Raji (cell line): Measurements from ENCODE around the gene RANBP3.

Experiments
- POLR2A ChIP-seq: IDR thresholded peaks from 2 replicates; pipeline ENCODE4 v1.6.1; 2011; ENCODE audit warnings: low read depth, low read length, control low read depth; ENCODE audit not compliant: insufficient read depth

Gene RANBP3

DNA sequence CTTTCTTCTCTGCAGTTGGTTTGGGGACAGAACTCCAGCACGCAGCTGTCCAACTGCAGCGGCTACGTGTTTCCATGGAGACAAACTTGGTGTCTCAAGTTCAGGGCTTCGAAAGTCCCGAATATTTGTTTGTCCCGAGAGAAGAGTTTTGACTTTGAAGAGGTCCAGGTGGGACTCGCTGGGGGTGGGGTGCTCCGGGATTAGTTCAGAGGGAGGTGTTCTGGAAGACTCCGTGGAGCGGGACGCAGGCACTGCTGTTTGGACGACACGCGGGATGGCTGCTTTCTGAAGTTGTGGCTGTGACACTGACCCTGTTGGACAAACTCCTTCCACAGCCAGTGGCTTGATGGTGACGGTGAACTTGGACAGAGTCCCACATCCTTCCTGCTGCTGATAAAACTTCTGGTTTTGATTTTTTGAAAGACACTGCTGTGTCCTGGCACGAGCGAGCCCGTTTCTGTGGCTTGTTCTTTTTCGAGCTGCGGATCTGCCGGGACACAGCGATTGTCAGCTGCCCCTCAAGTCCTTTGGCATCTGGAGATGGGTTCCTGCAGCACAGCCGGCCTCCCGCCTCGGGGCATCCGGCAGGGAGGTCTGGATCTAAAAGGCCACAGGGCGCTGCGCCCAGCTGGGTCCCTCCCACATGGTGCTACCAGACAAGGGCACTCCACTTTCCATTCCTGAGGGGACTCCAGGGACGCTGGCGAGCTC lies 15.9 kb upstream of the RANBP3 start:
- no peak for TF ChIP-seq POLR2A

DNA sequence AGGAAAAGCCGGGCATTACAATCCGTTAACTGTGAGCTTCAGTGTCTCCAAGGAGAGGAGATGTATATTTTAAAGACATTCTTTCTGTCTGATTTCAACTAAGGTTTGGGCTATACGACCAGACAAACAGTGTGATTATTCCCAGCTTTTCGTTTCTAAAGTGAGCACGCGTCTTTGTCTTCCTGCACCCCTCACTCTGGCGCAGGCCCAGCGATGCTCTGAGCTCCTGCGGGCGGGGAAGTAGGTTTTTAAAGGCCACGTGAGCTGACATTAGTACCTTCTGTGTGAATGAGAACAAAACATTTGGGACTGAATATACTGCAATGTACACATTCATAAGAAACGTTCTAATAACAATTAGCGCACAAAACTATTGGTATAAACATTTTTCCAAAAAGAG lies 15.3 kb upstream of the RANBP3 start:
- no peak for TF ChIP-seq POLR2A

DNA sequence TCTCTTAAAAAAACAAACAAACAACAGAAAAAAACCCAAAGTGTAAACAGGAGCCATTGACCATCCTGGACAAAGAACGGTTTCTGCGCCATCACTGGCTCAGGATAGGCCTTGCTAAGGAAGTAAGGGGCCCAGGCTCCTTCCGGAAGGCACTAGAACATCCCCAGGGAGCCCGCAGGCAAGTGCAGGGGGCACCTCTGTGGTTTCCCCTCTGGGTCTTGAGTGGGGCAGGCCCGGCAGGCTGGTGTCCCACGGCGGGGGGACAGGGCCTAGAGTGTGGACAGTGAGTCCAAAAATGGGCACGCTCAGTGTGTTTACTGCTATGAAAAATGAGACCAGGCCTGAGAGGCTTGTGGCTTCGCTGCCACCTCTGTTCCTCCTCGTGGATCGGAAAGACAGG lies 14.8 kb upstream of the RANBP3 start:
- no peak for TF ChIP-seq POLR2A

DNA sequence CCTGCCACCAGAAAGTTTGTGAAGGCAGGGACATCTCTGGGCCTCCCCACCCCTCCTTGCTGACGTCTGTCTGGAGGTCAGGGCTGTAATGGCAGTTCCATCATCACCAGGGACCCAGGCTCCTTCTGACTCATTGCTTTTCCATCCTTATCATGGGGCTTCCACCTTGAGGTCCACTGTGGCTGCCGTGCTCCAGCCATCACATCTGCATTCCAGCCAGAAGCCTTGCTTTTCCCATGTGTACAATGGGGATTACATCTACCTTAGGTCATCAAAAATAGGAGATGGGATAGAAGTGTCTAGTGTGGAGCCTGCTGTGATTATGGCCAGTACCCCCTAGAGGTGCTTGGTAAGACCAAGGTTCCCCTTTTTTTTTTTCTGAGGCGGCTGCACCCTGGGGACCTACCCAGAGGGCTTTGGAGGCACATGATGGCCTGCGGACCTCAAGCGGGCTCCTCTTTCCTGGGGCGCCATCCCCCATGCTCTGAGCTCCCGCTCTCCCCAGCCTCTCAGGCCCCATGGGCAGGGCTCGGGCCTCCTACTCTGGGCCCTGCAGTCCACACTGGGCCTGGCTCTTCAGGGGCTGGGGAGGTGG lies 13.4 kb upstream of the RANBP3 start:
- no peak for TF ChIP-seq POLR2A

DNA sequence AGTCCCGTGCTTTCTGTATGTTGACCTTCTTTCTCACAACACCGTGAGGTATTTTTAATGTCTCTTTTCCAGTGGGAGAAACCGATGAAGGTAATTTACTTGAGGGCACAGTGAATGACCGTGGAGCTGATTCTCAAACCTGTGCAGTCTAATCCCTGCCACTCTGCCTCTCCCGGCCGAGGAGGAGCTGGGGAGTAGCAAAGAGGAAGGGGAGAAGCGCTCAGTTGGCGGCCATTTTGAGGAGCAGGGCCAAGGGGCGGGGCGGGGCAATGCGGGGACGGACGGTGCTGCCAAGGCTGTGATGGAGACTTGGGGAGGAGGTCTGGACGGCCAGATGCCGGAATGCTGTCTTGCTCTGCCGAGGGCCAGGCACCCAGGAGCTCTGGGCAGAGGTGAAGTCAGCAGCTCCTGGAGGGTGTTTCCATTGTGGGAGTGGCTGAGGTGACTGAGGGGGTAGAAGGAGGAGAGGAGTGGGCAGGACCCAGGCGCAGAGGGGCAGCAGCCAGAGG lies 12.4 kb upstream of the RANBP3 start:
- no peak for TF ChIP-seq POLR2A

DNA sequence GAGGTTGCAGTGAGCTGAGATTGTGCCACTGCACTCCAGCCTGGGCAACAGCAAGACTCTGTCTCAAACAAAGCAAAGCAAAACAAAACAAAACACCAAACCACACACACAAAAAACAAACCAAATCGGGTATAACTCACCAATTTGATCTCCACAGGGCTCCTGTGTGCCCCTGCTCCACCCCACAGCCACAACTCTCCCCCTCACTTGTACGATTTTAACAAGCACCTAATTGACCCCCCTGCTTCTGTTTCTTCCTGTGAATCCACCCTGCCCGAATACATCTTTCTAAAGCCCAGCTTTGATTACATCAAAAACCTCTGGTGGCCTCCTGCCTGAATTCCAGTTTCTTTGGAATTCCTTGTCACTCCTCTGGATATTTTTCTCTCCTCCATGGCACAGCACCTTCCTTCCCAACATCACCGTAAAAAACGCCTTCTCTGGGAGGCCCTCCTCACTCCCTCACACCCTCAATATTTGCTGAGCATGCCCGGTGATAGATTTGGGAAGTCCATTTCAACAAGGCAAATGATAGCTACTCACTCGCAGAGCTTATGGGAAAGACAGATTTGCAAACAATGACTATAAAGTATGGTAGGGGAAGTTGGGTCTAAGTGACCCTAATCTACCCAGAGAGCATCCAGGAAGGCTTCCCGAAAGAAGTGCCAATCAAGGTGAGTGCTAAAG lies 11.6 kb upstream of the RANBP3 start:
- no peak for TF ChIP-seq POLR2A

DNA sequence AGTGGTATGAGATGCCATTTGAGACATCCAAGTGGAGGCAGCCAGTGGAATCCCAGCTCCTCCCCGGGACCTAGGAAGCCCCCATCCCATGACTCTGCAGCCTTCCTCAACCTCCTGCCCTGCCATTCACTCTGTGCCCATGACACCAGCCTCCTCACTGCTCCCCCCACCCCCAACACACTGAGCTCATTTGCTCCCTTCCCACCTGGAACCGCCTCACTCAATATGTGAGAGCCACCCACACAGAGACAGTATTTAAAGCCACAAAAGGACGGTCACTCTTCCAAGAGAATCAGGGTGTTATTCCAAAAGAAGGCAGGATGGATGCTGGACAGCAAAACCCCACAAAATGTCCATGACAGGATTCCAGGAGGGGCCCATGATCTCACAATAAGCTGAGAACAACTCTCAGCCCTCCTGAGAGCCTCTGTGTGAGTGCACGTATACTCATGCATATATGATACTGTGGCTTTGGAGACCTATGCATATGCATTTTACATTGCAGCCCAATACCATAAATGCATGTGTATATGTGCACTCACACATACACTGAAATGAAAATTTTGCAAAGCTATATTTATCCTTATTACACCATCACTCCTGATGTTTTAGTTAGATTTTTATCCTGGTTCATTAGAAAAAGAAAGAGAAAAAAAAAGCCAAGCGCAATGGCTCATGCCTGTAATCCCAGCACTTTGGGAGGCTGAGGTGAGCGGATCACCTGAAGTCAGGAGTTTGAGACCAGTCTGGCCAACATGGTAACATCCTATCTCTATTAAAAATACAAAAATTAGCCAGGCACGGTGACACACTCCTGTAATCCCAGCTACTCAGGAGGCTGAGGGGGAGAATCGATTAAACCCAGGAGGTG lies 10.8 kb upstream of the RANBP3 start:
- no peak for TF ChIP-seq POLR2A

DNA sequence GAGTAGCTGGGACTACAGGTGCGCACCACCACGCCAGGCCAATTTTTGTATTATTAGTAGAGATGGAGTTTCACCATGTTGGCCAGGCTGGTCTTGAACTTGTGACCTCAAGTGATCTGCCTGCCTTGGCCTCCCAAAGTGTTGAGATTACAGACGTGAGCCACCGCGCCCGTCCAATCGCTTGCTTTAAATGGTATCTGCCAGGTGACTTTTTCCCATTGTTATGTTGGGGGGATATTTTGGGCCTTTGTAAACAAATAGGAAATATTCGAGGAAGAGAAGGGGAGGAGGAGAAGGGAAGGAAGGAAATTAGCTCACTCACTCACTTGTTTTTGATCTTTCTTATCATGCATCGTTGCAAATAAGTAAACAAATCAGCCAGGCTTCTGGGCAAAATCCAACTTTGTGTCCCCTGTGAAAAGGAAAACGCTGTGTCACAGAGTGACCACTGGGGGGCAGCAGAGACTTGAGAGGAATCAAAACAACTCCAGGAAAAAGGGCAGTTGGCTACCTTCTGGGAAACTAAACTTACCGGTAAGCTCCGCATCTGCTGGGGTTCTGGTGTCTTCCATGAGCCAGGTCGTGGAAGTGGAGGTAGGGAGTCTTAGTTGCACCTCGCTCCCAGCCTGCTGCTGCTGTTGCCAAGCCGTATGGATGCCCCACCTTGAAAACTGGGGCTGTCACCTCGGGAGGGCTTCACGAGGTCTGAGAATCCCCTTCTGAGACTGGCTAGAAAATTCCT lies 9.3 kb upstream of the RANBP3 start:
- no peak for TF ChIP-seq POLR2A

DNA sequence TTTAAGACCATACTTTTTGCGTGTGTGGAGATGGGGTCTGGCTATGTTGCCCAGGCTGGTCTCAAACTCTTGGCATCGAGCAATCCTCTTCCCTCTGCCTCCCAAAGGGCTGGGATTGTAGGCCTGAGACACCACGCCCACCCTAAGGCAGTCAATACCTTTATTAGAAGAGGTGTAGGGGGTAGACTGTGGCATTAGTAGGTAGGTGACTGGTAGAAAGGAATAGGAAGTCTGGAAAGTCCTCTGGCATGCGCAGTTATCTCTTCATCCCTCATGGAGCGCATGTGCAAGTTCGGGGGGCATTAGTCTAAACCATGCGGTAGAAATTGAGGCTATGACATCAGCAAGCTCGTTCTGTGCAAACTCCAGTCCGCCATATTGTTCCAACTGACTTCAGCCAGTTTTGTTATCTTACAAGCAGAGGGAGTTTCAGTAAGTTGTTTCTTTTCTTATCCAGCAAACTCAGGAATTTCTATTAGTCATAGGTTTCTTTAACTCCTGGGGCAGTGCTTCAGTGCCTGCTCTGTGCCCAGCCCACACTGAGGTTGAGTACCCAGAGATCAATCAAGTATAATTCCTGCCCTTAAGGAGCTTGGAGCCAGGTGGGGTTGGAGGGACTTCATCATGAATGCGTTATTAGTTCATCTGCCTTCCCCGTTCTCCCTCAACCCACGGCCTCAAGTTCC lies 7.3 kb upstream of the RANBP3 start:
- no peak for TF ChIP-seq POLR2A

DNA sequence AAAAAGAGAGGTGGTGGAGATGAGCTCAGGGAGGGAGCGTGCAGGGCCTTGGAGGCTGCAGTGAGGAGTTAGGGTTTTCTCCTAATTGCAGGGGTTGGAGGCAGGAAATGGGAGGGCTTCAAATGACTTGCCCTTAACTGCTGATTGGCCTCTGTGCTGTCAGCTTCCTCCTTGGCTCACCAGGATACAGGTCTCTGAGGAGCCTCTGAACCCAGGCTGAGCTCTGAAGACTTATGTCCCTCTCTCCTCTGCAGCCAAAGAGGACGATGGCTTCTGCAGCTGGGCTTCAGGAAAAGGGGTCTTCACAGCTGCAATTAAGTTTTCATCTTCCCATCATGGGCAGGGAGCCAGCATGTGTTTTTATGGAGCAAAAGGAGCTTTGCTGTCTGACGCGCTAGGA lies 6.7 kb upstream of the RANBP3 start:
- no peak for TF ChIP-seq POLR2A

DNA sequence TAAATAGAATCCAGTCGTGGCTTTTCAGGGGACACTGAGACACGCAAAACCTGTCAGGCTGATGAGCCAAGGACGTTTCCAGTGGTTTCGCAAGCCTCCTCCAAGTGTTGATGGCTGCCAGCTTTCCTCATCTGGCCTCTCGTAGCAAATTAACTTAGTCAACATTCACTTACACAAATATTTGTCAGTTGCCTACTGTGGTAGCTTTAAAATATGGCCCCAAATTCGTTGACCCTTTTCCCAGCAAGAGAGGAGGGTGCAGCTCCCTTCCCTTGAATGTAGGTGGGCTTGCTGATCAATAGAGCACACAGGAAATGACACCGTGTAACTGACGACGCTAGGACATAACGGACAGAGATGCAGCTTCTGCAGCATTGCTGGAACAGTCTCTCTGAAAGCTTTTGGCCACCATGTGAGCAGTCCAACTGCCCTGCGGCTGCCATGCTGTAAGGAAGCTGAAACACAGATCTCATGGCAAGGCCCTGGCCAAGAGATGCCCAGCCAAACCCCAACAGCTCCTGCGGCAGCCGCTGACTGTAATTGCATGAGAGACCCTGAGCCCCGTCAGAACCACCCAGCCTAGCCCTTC lies 5.5 kb upstream of the RANBP3 start:
- no peak for TF ChIP-seq POLR2A

DNA sequence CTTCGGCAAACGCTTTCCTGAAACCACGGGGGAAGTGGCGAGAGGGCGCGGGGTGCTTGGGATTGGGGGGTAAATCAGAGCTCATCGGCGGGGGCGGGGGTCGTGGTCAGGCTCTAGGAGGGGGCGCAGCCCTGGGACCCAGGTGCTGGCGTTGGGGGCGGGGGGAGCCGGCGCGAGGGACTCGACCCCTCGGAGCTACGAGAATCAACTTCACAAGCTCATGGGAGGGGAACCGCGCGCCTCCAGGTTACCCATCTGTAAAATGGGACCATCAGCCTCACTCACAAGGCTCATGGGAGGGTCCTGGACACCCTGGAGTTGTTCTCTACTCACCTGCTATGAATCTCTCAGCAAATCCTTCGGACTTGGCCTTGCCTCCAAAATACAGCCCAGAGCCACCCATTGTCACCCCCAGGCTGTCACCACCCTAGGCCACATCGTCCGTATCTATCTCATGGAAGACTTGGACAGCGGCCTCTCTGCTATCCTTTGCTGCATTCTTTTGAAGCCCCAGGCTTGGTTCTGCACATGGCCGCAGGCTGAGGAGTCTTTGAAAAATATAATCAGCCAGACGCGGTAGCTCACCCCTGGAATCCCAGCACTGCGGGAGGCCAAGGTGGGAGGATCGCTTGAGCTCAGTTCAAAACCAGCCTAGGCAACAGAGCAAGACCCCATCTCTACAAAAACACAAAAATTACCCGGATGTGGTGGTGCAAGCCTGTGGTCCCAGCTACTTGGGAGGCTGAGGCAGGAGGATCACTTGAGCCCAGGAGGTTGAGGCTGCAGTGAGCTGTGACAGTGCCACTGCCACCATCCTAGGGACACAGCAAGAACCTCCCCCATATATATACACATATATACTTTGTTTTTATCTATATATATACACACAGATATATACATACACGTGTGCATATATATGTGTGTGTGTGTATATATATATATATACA lies 939 bp upstream of the RANBP3 start:
- no peak for TF ChIP-seq POLR2A
